Measurements from ENCODE around the gene NBPF6. TPM values are rescaled to one million over a fixed set of nuclear protein-coding genes. Genes with fewer than 3 reads are reported as not detected.

The NBPF6 gene
- total RNA-seq, 1 donor from 2014 or later = not detected

- H3K36me3 Mint-ChIP-seq = no peaks in the 10 kb centered on the region
- no peaks in the 10 kb centered on the region for H3K4me1 Mint-ChIP-seq (ENCODE audit: unreplicated experiment)
- H3K9me3 Mint-ChIP-seq = no peaks in the 10 kb centered on the region
- H3K27me3 Mint-ChIP-seq = no peaks in the 10 kb centered on the region
- H3K27ac Mint-ChIP-seq = no peak overlapping the region
- TF ChIP-seq, protein P1, sequence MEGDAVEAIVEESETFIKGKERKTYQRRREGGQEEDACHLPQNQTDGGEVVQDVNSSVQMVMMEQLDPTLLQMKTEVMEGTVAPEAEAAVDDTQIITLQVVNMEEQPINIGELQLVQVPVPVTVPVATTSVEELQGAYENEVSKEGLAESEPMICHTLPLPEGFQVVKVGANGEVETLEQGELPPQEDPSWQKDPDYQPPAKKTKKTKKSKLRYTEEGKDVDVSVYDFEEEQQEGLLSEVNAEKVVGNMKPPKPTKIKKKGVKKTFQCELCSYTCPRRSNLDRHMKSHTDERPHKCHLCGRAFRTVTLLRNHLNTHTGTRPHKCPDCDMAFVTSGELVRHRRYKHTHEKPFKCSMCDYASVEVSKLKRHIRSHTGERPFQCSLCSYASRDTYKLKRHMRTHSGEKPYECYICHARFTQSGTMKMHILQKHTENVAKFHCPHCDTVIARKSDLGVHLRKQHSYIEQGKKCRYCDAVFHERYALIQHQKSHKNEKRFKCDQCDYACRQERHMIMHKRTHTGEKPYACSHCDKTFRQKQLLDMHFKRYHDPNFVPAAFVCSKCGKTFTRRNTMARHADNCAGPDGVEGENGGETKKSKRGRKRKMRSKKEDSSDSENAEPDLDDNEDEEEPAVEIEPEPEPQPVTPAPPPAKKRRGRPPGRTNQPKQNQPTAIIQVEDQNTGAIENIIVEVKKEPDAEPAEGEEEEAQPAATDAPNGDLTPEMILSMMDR (conservative IDR thresholded peaks at IDR 0.05) = no peak
- no peak overlapping the region for H3K4me3 Mint-ChIP-seq
- no peak for DNase-seq (ENCODE audit: extremely low spot score, unreplicated experiment)
These were observed 52.0 kb downstream of the NBPF6 start for GRCh38 chr1:108502138-108502537.

DNA sequence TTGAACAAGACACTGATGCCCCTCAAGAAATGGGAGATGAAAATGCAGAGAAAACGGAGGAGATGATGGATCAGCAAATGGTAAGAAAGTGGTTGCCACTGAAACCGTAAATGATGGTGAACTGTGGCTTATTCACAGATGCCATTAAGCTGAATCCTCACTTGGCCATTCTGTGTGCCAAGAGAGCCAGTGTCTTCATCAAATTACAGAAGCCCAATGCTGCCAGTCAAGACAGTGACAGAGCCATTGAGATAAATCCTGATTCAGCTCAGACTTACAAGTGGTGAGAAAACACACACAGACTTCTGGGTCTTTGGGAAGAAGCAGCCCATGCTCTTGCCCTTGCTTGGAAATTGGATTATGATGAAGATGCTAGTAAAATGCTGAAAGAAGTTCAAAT lies 52.5 kb downstream of the NBPF6 start:
- H3K4me1 Mint-ChIP-seq (ENCODE audit: unreplicated experiment) = no peaks in the 10 kb centered on the region
- no peak for DNase-seq (ENCODE audit: extremely low spot score, unreplicated experiment)
- no peak overlapping the region for H3K4me3 Mint-ChIP-seq
- no peaks in the 10 kb centered on the region for H3K9me3 Mint-ChIP-seq
- no peak overlapping the region for H3K27ac Mint-ChIP-seq
- no peaks in the 10 kb centered on the region for H3K27me3 Mint-ChIP-seq
- TF ChIP-seq, protein P1 (conservative IDR thresholded peaks at IDR 0.05) = no peak
- no peaks in the 10 kb centered on the region for H3K36me3 Mint-ChIP-seq

DNA sequence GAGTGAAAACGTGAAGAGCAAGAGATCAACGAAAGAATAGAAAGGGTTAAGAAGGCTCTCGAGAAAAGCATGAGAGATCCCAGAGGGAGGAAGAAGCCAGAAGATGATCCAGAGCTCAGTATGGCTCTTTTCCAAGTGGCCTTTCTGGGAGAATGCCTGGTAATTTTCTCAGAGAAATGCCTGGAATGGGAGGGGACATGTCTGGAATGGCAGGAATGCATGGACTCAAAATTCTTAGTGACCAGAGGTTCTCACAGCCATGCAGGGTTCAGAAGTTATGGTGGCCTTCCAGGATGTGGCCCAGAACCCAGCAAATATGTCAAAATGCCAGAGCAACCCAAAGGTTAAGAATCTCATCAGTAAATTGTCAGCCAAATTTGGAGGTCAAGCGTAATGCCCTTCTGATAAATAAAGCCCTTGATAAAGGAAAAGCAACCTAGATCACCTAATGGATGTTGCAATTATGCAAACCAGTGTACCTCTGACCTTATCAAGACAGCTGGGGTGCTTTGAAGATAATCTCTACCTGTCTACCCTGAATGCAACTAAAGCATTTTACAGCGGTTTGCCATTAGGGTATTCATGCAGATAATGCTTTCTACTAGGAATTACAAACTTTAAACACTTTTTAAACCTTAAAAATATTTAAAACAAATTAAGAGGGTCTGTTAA lies 53.1 kb downstream of the NBPF6 start:
- Mint-ChIP-seq H3K27ac (no peak overlapping the region), H3K4me3 (no peak overlapping the region), H3K36me3 (no peaks in the 10 kb centered on the region), H3K4me1 (ENCODE audit: unreplicated experiment) (no peaks in the 10 kb centered on the region), H3K27me3 (no peaks in the 10 kb centered on the region), H3K9me3 (no peaks in the 10 kb centered on the region)
- no peak for DNase-seq (ENCODE audit: extremely low spot score, unreplicated experiment)
- TF ChIP-seq, protein P1 (conservative IDR thresholded peaks at IDR 0.05) = no peak

GRCh38 chr1:108504447-108504846 lies 54.3 kb downstream of the NBPF6 start:
- no peak for DNase-seq (ENCODE audit: extremely low spot score, unreplicated experiment)
- TF ChIP-seq, protein P1 (conservative IDR thresholded peaks at IDR 0.05) = no peak
- Mint-ChIP-seq H3K4me1 (ENCODE audit: unreplicated experiment) (no peaks in the 10 kb centered on the region), H3K27ac (no peak overlapping the region), H3K36me3 (no peaks in the 10 kb centered on the region), H3K4me3 (no peak overlapping the region), H3K27me3 (no peaks in the 10 kb centered on the region), H3K9me3 (no peaks in the 10 kb centered on the region)

DNA sequence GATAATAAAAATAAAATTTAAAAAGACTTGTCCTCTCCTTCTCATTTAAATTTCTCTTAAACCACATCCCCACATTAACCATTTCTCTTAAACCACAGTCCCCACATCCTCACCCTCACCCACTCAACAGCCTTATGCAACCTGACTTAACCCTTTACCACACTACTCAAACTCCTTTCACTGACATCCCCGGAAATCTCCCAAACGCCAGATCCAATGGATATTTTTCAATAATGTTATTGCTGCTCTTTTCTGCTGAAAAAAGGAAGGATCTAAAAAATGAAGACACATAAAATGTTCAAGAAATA lies 55.6 kb downstream of the NBPF6 start:
- Mint-ChIP-seq H3K4me3 (no peak overlapping the region), H3K4me1 (ENCODE audit: unreplicated experiment) (no peaks in the 10 kb centered on the region), H3K27me3 (no peaks in the 10 kb centered on the region), H3K36me3 (no peaks in the 10 kb centered on the region), H3K9me3 (no peaks in the 10 kb centered on the region), H3K27ac (no peak overlapping the region)
- DNase-seq (ENCODE audit: extremely low spot score, unreplicated experiment) = no peak
- TF ChIP-seq, protein P1 (conservative IDR thresholded peaks at IDR 0.05) = no peak

GRCh38 chr1:108511764-108512163 lies 61.6 kb downstream of the NBPF6 start:
- DNase-seq (ENCODE audit: extremely low spot score, unreplicated experiment) = no peak
- Mint-ChIP-seq H3K4me3 (no peak overlapping the region), H3K36me3 (no peaks in the 10 kb centered on the region), H3K27me3 (no peaks in the 10 kb centered on the region), H3K27ac (no peak overlapping the region), H3K9me3 (no peaks in the 10 kb centered on the region), H3K4me1 (ENCODE audit: unreplicated experiment) (no peaks in the 10 kb centered on the region)
- TF ChIP-seq, protein P1 (conservative IDR thresholded peaks at IDR 0.05) = no peak

Data from type B pancreatic cell (in vitro differentiated cells).